Dermis blood vessel endothelial cell (primary cell): ENCODE data around the gene KRTAP2-3. TPM values are rescaled to one million over a fixed set of nuclear protein-coding genes. Genes with fewer than 3 reads are reported as not detected.

Source experiments
- DNase-seq: peaks from one replicate; pipeline ENCODE4 v3.0.0; 2010
- total RNA-seq: library from RNA; depleted of rRNA; stranded (reverse); fragments of >200 nt; gene quantifications from 2 replicates; pipeline ENCODE4 v1.2.3, GENCODE V29; 2014

KRTAP2-3 gene
- total RNA-seq, 1 donor from 2014 or later: not detected

DNA sequence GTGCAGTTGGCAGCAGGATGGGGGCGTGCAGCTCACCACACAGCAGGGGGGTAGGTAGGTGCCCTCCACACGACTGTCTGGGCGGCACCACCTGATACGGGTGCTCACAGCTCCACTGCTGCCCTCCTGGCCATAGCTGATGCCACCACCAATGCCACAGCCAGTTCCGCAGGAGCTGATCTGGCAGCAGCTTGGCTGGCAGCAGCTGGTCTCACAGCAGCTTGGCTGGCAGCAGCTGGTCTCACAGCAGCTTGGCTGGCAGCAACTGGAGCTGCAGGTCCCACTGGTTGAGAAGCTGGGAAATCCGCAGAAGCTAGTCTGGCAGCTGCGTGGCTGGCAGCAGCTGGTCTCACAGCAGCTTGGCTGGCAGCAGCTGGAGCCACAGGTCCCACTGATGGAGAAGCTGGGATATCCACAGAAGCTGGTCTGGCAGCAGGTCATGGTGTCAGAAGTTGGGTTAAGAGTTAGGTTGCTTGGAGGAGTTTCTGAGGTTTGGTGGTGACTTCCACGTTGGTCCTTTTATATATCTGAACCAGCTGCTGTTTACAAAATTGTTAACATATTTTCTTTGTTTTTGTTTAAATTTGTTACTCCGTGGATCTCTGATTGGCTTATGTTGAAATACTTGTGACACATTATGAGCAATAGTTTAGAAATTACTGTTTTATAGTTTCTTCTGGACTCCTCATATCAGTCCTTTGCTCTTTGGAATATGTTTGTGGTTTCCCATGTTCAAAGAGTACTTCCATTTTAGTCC is 33.0 kb downstream of the KRTAP2-3 start, which contains the start of gene KRTAP1-5:
KRTAP1-5 (minus strand) TSS at position 494 of the 757 bp plus-strand sequence; CDS start at position 441, 53 bp downstream.
- no peak for DNase-seq

DNA sequence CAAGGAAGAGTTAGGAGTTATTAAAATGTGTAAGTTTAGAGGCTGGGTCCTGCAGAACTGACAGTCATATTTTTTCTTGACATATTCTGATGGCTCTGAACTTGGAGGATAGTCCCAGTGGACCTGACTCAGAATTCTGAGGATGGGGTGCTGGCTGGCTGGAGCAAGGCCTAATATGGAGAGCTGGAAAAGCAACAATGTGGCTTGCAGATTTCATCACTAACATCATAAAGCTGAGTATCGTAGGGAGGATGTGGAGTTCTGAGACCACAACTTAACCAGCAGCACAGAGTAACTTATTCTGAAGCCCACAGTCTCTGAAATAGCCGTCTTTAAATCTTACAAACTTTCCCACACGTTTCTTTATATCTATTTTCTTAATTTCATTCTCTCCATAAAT is 35.2 kb downstream of the KRTAP2-3 start:
- DNase-seq: no peak

DNA sequence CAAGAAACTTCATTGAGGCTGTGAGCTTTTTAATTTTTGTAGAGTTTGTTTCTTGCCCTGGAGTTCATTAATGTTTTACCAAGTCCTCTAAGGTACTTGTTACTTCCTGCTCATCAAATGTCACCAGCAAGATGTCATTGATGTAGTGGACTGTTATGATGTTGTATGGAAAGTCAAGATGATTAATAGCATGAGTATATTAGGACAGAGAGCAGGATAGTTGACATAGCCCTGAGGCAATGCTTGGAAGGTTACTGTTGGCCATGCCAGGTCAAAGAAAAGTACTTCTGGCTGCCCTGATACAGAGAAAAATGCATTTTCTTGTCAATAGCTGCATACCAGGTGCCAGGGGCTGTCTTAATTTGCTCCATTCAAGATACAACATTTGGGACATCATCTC is 39.6 kb downstream of the KRTAP2-3 start:
- DNase-seq: no peak

DNA sequence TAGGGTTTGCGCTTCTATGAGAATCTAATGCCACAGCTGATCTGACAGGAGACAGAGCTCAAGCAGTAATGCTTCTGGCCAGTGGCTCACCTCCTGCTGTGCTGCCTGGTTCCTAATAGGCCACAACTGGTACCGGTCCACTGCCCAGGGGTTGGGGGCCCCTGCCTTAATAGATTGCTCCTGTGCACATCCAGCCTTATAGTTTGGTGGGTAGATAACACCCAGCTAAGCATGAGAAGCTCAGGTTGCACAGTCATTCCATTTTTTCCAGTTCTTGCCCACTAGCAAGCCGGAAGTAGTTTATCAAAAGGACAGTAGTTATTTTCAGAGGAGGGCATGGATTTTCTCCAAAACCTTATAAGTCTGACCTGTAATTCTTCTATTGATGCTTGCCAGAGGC is 40.5 kb downstream of the KRTAP2-3 start:
- no peak for DNase-seq

DNA sequence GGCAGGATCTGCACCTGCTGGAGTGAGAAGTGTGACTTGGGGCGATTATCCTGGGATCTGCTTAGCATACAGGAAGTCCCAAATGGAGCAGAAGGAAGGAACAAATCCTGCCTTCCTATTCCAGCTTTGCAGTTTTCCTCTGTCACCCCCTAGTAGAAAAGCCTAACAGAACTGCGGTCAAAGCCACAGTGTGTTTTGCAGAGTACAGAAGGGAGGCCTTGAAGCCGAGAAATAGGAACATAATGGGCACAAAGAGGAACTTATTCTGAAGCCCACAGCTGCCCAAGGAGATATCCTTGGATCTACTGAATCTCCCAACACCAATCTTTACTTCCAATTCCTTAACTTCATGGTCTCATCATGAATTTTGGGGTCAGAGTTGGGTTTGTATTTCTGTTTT is 41.4 kb downstream of the KRTAP2-3 start:
- no peak for DNase-seq

DNA sequence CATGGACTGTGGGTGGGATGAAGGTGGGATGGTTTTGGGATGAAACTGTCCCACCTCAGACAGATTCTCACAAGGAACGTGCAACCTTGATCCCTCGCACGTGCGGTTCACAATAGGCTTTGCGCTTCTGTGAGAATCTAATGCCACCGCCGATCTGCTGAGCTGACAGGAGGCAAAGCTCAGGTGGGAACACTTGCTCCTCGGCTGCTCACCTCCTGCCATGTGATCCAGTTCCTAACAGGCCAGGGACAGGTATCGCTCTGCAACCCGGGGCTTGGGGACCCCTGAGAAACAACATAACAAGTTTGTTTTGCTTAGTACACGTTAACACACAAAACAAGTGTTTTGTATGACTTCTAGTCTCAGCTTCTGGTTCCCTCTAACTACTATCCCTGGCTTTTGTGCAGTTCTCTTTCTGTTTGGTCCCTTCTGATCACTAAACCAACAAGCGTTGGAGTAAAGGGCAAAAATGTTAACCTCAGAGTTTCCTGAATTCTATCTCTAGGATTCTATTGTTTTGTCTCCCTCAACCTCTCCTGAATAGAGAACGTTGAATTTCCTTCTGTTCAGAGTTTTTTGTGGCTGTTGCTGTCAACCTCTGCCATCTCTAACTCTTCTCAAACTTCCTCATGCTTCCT is 43.2 kb downstream of the KRTAP2-3 start:
- DNase-seq: no peak

DNA sequence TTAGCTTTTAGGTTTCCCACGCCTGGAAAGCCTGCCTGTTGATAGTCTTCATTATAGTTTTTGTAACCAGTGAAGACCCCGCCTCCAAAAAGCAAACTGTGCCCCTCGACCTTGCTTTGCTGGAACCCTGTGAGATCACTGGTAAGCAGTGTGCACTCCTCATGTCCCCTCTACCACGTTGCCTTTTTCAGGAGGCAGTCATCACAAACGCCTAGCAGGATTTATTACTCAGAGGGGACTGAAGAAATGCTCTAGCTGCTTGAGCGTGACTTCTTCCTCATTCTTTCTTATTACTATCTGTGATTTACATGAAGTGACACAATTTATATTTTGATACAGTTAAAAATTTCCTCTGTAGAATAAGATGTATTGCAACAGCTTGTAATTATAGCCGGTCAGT is 44.5 kb downstream of the KRTAP2-3 start:
- DNase-seq: no peak

DNA sequence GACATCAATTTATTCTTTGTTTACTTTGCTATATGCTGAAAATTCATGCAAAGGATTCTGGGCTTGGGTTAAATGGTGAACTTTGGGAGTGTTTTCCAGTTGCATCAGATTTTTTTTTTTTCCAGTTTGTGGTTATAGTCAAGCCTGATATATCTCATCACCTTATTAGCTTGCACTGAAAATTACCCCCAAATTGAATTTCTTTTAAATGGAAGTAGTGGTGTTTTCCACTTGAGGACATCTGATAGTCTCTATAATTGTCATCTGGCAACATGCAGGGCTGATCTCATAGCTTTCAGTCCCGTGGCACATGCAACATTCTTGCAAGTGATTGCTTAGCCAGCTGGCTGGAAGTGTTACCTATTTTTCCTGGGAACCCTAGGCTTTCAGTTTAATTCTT is 46.3 kb downstream of the KRTAP2-3 start:
- DNase-seq: no peak

DNA sequence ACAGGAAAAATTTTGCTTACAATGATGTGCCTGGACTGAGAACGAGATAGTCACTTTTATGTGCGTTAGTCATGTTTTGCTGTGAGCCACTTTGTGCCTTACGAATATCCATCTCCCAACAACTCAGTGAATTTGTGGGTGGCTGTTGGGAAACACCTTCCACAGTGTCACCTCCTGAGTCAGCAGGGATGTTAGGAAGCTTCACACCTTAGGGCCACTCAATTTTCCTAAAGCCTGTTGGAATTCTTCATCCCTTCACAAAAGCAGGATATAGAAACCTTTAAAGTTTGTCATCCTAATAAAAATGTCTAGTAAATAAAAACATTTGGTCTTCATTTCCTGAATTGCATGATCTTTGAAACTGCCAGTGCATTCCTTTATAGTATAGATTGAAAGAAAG is 46.7 kb downstream of the KRTAP2-3 start:
- no peak for DNase-seq

DNA sequence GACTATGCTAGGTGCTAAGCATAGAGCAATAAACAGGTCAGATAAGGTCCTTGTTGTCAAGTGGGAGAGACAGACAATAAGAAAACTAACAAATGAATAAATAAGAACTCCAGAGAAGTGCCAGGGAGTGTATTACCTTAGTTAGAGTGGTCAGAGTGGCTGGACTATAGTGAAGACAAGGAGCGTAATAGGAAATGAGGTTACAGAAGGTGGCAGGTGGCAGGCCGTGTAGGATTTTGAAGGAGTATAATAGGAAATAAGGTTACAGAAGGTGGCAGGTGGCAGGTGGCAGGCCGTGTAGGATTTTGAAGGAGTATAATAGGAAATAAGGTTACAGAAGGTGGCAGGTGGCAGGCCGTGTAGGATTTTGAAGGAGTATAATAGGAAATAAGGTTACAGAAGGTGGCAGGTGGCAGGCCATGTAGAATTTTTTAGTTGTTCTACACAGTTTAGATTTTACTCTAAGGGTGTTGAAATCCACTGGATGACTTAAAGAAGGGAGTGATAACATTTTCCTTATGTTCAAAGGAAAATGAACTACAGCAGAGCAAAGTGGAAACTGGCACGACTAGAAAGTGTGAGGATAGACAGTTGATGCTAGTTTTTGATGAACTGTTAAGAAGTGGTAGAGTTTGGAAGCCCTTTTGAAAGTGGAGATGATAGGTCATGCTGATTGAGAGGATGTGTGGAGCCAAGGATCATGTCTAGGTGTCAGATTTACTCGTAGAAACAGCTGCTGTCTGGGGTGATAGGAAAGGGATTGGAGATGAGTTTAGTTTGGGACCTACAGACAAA is 47.4 kb downstream of the KRTAP2-3 start:
- no peak for DNase-seq

DNA sequence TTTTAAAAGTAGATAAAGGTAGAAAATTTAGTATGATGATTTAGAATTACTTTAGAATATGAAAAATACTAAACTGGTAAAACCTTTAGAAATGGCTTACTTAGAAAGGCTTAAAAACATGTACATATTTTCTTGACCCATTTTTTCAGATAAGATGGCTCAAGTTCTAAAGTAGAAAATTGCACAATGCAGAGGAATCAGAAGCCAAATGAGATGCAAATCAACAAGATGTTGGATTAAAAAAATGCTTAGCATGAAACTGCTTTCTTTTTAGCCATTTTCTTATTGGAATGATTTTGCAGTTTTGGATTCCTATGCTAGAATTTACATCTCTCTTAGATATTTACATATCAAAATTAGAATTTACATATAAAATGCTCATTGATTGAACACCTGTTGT is 49.5 kb downstream of the KRTAP2-3 start:
- no peak for DNase-seq

DNA sequence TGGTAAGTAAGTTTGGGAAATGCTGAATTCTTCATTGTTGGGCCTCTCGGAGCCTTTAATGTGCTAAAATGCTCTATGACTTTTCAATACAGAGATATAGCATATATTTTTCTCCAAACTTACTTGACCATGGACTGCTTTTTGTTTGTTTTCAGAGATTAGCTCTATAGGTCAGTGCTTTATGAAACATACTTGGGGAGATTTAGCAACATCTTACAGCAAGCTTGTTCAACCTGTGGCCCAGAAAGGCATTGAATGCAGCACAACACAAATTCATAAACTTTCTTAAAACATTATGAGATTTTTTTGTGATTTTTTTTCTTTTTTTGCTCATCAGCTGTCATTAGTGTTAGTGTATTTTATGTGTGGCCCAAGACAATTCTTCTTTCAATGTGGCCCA is 50.0 kb downstream of the KRTAP2-3 start:
- no peak for DNase-seq

DNA sequence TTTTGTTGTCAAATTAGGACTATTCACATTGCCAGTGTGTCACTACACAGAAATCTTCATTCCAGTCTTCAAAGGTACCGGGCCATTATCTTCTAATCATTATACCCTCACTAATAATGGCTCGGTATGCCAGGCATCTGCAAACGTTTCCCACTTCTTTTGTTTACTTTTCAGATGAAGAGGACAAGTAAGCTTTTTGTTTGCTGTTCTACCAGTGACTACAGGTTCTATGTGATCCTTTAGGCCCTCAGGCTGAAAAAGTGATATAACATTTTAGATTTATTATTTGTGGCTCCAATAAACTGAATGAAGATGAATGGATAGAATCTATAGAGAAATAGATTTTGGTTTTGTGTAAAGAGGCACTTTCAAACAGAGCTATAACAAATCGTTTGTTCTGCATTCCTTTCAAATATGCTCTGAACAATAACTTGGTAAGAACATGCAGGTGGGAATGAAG is 50.6 kb downstream of the KRTAP2-3 start:
- DNase-seq: no peak

Other genes starting within 250 kb of the KRTAP2-3 start
- gene KRT10, start 237.5 kb downstream of the KRTAP2-3 start, total RNA-seq: 4.9 and 5.3 TPM in 2 replicates
- not detected in 2 replicates for gene KRT12, start 192.9 kb downstream of the KRTAP2-3 start, total RNA-seq
- gene KRT20, start 174.9 kb downstream of the KRTAP2-3 start, total RNA-seq: not detected in 2 replicates
- gene KRT23, start 122.5 kb downstream of the KRTAP2-3 start, total RNA-seq: 0.47 and 1.9 TPM in 2 replicates
- gene KRT39, start 93.2 kb downstream of the KRTAP2-3 start, total RNA-seq: not detected in 2 replicates
- not detected in 2 replicates for gene KRT40, start 75.8 kb downstream of the KRTAP2-3 start, total RNA-seq
- gene KRTAP3-3, start 66.0 kb downstream of the KRTAP2-3 start, total RNA-seq: not detected in 2 replicates
- gene KRTAP3-2, start 60.2 kb downstream of the KRTAP2-3 start, total RNA-seq: not detected in 2 replicates
- gene KRTAP3-1, start 51.0 kb downstream of the KRTAP2-3 start, total RNA-seq: not detected in 2 replicates
- not detected in 2 replicates for gene KRTAP1-5, start 32.9 kb downstream of the KRTAP2-3 start, total RNA-seq
- not detected in 2 replicates for gene KRTAP1-4, start 29.9 kb downstream of the KRTAP2-3 start, total RNA-seq
- not detected in 2 replicates for gene KRTAP1-3, start 25.2 kb downstream of the KRTAP2-3 start, total RNA-seq
- not detected in 2 replicates for gene KRTAP1-1, start 18.7 kb downstream of the KRTAP2-3 start, total RNA-seq
- not detected in 2 replicates for gene KRTAP2-1, start 12.8 kb downstream of the KRTAP2-3 start, total RNA-seq
- not detected in 2 replicates for gene KRTAP2-2, start 4.9 kb downstream of the KRTAP2-3 start, total RNA-seq
- not detected in 2 replicates for gene KRTAP2-4, start 5.8 kb upstream of the KRTAP2-3 start, total RNA-seq
- gene KRTAP4-7, start 24.0 kb upstream of the KRTAP2-3 start, total RNA-seq: not detected in 2 replicates
- not detected in 2 replicates for gene KRTAP4-8, start 38.0 kb upstream of the KRTAP2-3 start, total RNA-seq
- not detected in 2 replicates for gene KRTAP4-16, start 42.1 kb upstream of the KRTAP2-3 start, total RNA-seq
- gene KRTAP4-9, start 45.3 kb upstream of the KRTAP2-3 start, total RNA-seq: not detected in 2 replicates
- gene KRTAP4-11, start 58.3 kb upstream of the KRTAP2-3 start, total RNA-seq: not detected in 2 replicates
- not detected in 2 replicates for gene KRTAP4-12, start 64.1 kb upstream of the KRTAP2-3 start, total RNA-seq
- 0.19 TPM in 1 of 2 replicates, not detected in the other for gene KRTAP4-6, start 80.4 kb upstream of the KRTAP2-3 start, total RNA-seq
- gene KRTAP4-5, start 89.7 kb upstream of the KRTAP2-3 start, total RNA-seq: not detected in 2 replicates
- gene KRTAP4-4, start 100.6 kb upstream of the KRTAP2-3 start, total RNA-seq: not detected in 2 replicates
- not detected in 2 replicates for gene KRTAP4-3, start 108.1 kb upstream of the KRTAP2-3 start, total RNA-seq
- not detected in 2 replicates for gene KRTAP4-2, start 118.1 kb upstream of the KRTAP2-3 start, total RNA-seq
- gene KRTAP4-1, start 124.8 kb upstream of the KRTAP2-3 start, total RNA-seq: not detected in 2 replicates
- not detected in 2 replicates for gene KRTAP9-1, start 129.8 kb upstream of the KRTAP2-3 start, total RNA-seq
- gene KRTAP9-2, start 166.5 kb upstream of the KRTAP2-3 start, total RNA-seq: not detected in 2 replicates
- not detected in 2 replicates for gene KRTAP9-3, start 172.3 kb upstream of the KRTAP2-3 start, total RNA-seq
- gene KRTAP9-8, start 177.9 kb upstream of the KRTAP2-3 start, total RNA-seq: not detected in 2 replicates
- not detected in 2 replicates for gene KRTAP9-4, start 189.6 kb upstream of the KRTAP2-3 start, total RNA-seq
- gene KRTAP9-9, start 195.3 kb upstream of the KRTAP2-3 start, total RNA-seq: not detected in 2 replicates
- gene KRTAP9-6, start 205.3 kb upstream of the KRTAP2-3 start, total RNA-seq: not detected in 2 replicates
- not detected in 2 replicates for gene KRTAP9-7, start 215.6 kb upstream of the KRTAP2-3 start, total RNA-seq
- not detected in 2 replicates for gene KRTAP29-1, start 242.7 kb upstream of the KRTAP2-3 start, total RNA-seq
- 0.05 TPM in 1 of 2 replicates, not detected in the other for gene KRTAP16-1, start 249.2 kb upstream of the KRTAP2-3 start, total RNA-seq